ENCODE measurements around the gene GAD2. TPM values are rescaled to one million over a fixed set of nuclear protein-coding genes. Genes with fewer than 3 reads are reported as not detected.

The GAD2 gene
- total RNA-seq, 5 donors from 2014 or later (not counting 1 experiment from before 2014, with no cell fraction given), result not detected

DNA sequence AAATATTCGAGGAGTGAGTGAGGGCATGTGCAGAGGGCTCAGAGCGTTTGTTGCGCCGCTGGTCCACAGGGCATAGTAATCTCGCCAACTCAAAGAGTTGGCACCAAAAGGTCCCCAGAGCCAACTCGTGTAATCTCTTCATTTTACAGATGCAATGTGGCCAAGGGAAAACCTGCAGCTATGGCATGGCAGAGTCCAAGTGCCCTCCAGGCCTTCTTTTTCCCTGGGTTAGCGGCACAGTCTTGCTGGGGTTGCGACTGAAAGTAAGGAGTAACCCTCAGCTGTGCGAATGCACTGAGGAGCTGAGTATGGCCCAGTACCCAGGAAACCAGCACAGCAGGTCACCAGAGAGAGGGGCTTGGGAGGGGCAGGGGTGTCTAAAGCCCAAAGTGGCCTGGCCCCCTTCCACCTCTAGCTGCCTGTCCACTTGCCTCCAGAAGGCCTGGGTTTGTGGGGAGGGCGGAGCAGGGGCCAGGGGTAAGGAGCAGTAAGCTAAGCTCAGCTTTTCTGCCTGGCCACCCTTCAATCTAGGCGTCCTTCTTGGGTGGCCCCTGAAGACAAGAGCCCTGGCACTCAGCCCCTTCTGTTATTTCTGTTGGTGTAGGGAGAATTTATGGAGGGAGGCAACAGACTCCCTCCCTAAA, 3.3 kb upstream of the GAD2 start:
- H3K36me3 Mint-ChIP-seq, result no peaks in the 10 kb centered on the region
- CTCF ChIA-PET, result no interaction called here
- H3K4me3 Mint-ChIP-seq, result no peak overlapping the region
- Histone ChIP-seq H3K36me3 (ENCODE audit: control insufficient read depth in 2 of 2, extremely low read depth in 1 of 2, insufficient read depth in 1 of 2, low read length in 1 of 2) (no peaks in the 10 kb centered on the region), H3K27me3 (replicated peaks in 1 of 2; ENCODE audit: control insufficient read depth in 2 of 2, extremely low read depth in 1 of 2, insufficient read depth in 2 of 2, low read length in 1 of 2) (peaks cover 36 to 67% of the 10 kb centered on the region in 2 experiments), H3K9me3 (no peaks in the 10 kb centered on the region), H3K27ac (ENCODE audit: low read length) (no peak overlapping the region), H3K4me1 (ENCODE audit: control insufficient read depth in 1 of 2, extremely low read depth in 1 of 2, insufficient read depth in 2 of 2, low read length in 2 of 2) (peaks cover 2 to 26% of the 10 kb centered on the region in 2 experiments), H3K4me3 (ENCODE audit: control insufficient read depth in 1 of 2, extremely low read depth in 1 of 2, low read length in 1 of 2) (no peak overlapping the region)
- H3K27me3 Mint-ChIP-seq, result peaks cover 52 to 58% of the 10 kb centered on the region in 2 donors
- DNase-seq, result no peak
- WGBS (ENCODE audit: insufficient coverage), result 36% methylated on average over 6 of the region's 11 CpGs
- no peaks in the 10 kb centered on the region for H3K9me3 Mint-ChIP-seq
- POLR2A ChIA-PET, result no interaction called here
- peaks cover 33 to 35% (median 34%) of the 10 kb centered on the region in 3 donors for H3K4me1 Mint-ChIP-seq
- no peak for ATAC-seq (replicated peaks in 1 of 4)
- H3K27ac Mint-ChIP-seq, result no peak overlapping the region

- no peak overlapping the region for H3K4me3 ChIP-seq (ENCODE audit: control insufficient read depth in 1 of 2, extremely low read depth in 1 of 2, low read length in 1 of 2)
- peaks cover 40 to 41% (median 41%) of the 10 kb centered on the region in 3 donors for H3K4me1 Mint-ChIP-seq
- peaks cover 2 to 27% of the 10 kb centered on the region in 2 experiments for H3K4me1 ChIP-seq (ENCODE audit: control insufficient read depth in 1 of 2, extremely low read depth in 1 of 2, insufficient read depth in 2 of 2, low read length in 2 of 2)
- WGBS (ENCODE audit: insufficient coverage), result no CpG with 5 or more reads among the region's 7 CpGs
- no peaks in the 10 kb centered on the region for H3K36me3 ChIP-seq (ENCODE audit: control insufficient read depth in 2 of 2, extremely low read depth in 1 of 2, insufficient read depth in 1 of 2, low read length in 1 of 2)
- ATAC-seq (replicated peaks in 1 of 4) (no peak), DNase-seq (no peak)
- H3K9me3 Mint-ChIP-seq, result no peaks in the 10 kb centered on the region
- no peak overlapping the region for H3K4me3 Mint-ChIP-seq
- no peaks in the 10 kb centered on the region for H3K36me3 Mint-ChIP-seq
- peaks cover 60 to 65% of the 10 kb centered on the region in 2 donors for H3K27me3 Mint-ChIP-seq
- CTCF ChIA-PET, result no interaction called here
- H3K27ac ChIP-seq (ENCODE audit: low read length), result no peak overlapping the region
- H3K27ac Mint-ChIP-seq, result no peak overlapping the region
- POLR2A ChIA-PET, result no interaction called here
- no peaks in the 10 kb centered on the region for H3K9me3 ChIP-seq
- H3K27me3 ChIP-seq (replicated peaks in 1 of 2; ENCODE audit: control insufficient read depth in 2 of 2, extremely low read depth in 1 of 2, insufficient read depth in 2 of 2, low read length in 1 of 2), result peaks cover 33 to 69% of the 10 kb centered on the region in 2 experiments
These were observed 2.6 kb upstream of the GAD2 start for GRCh38 chr10:26214004-26214403.

- Histone ChIP-seq H3K27me3 (replicated peaks in 1 of 2; ENCODE audit: control insufficient read depth in 2 of 2, extremely low read depth in 1 of 2, insufficient read depth in 2 of 2, low read length in 1 of 2) (peaks cover 32 to 67% of the 10 kb centered on the region in 2 experiments), H3K9me3 (no peaks in the 10 kb centered on the region), H3K4me3 (ENCODE audit: control insufficient read depth in 1 of 2, extremely low read depth in 1 of 2, low read length in 1 of 2) (peak overlapping the region in 1 of 2 donors; percentile 42), H3K27ac (ENCODE audit: low read length) (no peak overlapping the region), H3K4me1 (ENCODE audit: control insufficient read depth in 1 of 2, extremely low read depth in 1 of 2, insufficient read depth in 2 of 2, low read length in 2 of 2) (peaks cover 2 to 27% of the 10 kb centered on the region in 2 experiments), H3K36me3 (ENCODE audit: control insufficient read depth in 2 of 2, extremely low read depth in 1 of 2, insufficient read depth in 1 of 2, low read length in 1 of 2) (no peaks in the 10 kb centered on the region)
- DNase-seq (no peak), ATAC-seq (replicated peaks in 1 of 4) (no peak)
- Mint-ChIP-seq H3K27ac (no peak overlapping the region), H3K27me3 (peaks cover 66 to 72% of the 10 kb centered on the region in 2 donors), H3K4me1 (peaks cover 41% of the 10 kb centered on the region in 3 donors), H3K4me3 (peak overlapping the region; percentile 37 to 83 (median 49)), H3K9me3 (no peaks in the 10 kb centered on the region), H3K36me3 (no peaks in the 10 kb centered on the region)
- ChIA-PET CTCF (no interaction called here), POLR2A (no interaction called here)
- WGBS (ENCODE audit: insufficient coverage), result 8% methylated on average over 27 of the region's 34 CpGs
These were observed 1.8 kb upstream of the GAD2 start for GRCh38 chr10:26214551-26215395.

DNA sequence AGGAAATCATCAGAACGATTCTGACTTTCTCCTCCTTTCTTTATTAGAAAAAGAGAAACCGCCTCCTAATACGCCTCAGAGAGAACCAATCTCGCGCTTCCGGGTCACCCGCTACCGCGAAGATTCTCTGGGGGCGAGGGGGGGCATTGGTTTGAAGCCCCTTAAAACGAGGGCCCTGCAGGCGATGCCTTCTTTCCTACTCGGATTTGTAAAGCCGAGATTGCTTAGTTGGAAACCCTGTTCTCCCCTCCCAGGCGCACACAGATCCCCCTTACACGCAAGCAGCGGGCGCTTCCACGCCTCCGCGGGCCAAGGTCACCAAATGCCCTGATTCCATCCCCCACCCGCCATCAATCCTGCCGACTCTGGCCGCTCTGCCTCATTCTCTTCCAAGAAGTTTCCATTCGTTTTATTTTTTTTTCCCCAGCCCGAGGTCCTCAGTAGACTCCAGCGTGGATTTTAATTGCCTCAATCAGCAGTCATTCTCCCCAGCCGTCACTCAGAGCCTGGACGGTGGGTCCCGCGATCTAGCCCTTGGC, 1.1 kb upstream of the GAD2 start:
- Mint-ChIP-seq H3K27ac (no peak overlapping the region), H3K4me3 (peak overlapping the region; percentile 37 to 83 (median 49)), H3K4me1 (peaks cover 41% of the 10 kb centered on the region in 3 donors), H3K27me3 (peaks cover 73 to 79% of the 10 kb centered on the region in 2 donors), H3K36me3 (no peaks in the 10 kb centered on the region), H3K9me3 (no peaks in the 10 kb centered on the region)
- H3K27ac ChIP-seq (ENCODE audit: low read length), result no peak overlapping the region
- ChIA-PET POLR2A (no interaction called here), CTCF (interaction anchor here in 1 of 2 donors (0.6 kb wide), 1 partner anchor 48 kb away, joined by 4 read pairs; no protein-coding TSS in a partner anchor)
- no peaks in the 10 kb centered on the region for H3K9me3 ChIP-seq
- DNase-seq (no peak), ATAC-seq (replicated peaks in 1 of 4) (no peak)
- 4% methylated on average over 24 of the region's 31 CpGs for WGBS (ENCODE audit: insufficient coverage)
- no peaks in the 10 kb centered on the region for H3K36me3 ChIP-seq (ENCODE audit: control insufficient read depth in 2 of 2, extremely low read depth in 1 of 2, insufficient read depth in 1 of 2, low read length in 1 of 2)
- H3K4me3 ChIP-seq (ENCODE audit: control insufficient read depth in 1 of 2, extremely low read depth in 1 of 2, low read length in 1 of 2), result peak overlapping the region in 1 of 2 donors; percentile 42
- H3K27me3 ChIP-seq (replicated peaks in 1 of 2; ENCODE audit: control insufficient read depth in 2 of 2, extremely low read depth in 1 of 2, insufficient read depth in 2 of 2, low read length in 1 of 2), result peaks cover 33 to 66% of the 10 kb centered on the region in 2 experiments
- peaks cover 2 to 27% of the 10 kb centered on the region in 2 experiments for H3K4me1 ChIP-seq (ENCODE audit: control insufficient read depth in 1 of 2, extremely low read depth in 1 of 2, insufficient read depth in 2 of 2, low read length in 2 of 2)

DNA sequence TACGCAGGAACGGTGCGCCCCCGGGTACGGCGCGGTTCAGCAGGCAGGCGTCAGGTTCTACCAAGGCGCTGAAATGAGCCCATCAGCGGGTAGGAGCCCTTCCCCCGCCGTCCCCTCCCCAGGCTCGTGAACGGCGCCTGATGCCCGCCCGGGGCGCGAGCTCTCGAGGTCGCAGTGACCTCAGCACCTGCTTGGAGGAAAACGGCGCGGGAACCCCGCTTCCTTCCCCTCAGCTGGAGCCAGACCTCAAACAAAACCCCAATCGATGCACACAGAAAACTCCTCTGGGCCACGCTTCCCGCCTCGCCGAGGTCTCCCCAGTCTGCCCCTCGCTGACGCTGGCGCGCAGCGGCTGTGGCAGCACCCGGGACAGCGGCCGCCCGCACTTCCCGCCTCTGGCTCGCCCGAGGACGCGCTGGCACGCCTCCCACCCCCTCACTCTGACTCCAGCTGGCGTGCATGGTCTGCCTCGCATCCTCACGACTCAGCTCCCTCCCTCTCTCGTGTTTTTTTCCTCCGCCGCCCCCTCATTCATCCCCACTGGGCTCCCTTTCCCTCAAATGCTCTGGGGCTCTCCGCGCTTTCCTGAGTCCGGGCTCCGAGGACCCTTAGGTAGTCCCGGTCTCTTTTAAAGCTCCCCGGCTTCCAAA, 514 bp upstream of the GAD2 start:
- peaks cover 41% of the 10 kb centered on the region in 3 donors for H3K4me1 Mint-ChIP-seq
- WGBS (ENCODE audit: insufficient coverage), result 2% methylated on average over 57 of the region's 57 CpGs
- Histone ChIP-seq H3K27me3 (replicated peaks in 1 of 2; ENCODE audit: control insufficient read depth in 2 of 2, extremely low read depth in 1 of 2, insufficient read depth in 2 of 2, low read length in 1 of 2) (peaks cover 27 to 66% of the 10 kb centered on the region in 2 experiments), H3K36me3 (ENCODE audit: control insufficient read depth in 2 of 2, extremely low read depth in 1 of 2, insufficient read depth in 1 of 2, low read length in 1 of 2) (no peaks in the 10 kb centered on the region), H3K27ac (ENCODE audit: low read length) (no peak overlapping the region), H3K4me1 (ENCODE audit: control insufficient read depth in 1 of 2, extremely low read depth in 1 of 2, insufficient read depth in 2 of 2, low read length in 2 of 2) (peaks cover 2 to 27% of the 10 kb centered on the region in 2 experiments), H3K9me3 (no peaks in the 10 kb centered on the region), H3K4me3 (ENCODE audit: control insufficient read depth in 1 of 2, extremely low read depth in 1 of 2, low read length in 1 of 2) (peak overlapping the region in 1 of 2 donors; percentile 62)
- ATAC-seq (replicated peaks in 1 of 4) (peak in 2 of 4 experiments; percentile 47 to 65), DNase-seq (peak in 5 of 35 experiments; percentile 1 to 7 (median 4))
- ChIA-PET CTCF (interaction anchor here in 1 of 2 donors (0.6 kb wide), 1 partner anchor 48 kb away, joined by 4 read pairs; no protein-coding TSS in a partner anchor), POLR2A (no interaction called here)
- H3K36me3 Mint-ChIP-seq, result no peaks in the 10 kb centered on the region
- no peak overlapping the region for H3K27ac Mint-ChIP-seq
- peak overlapping the region; percentile 50 to 83 (median 63) for H3K4me3 Mint-ChIP-seq
- no peaks in the 10 kb centered on the region for H3K9me3 Mint-ChIP-seq
- H3K27me3 Mint-ChIP-seq, result peaks cover 77 to 85% of the 10 kb centered on the region in 2 donors
